ENCODE measurements around the gene PTPRD. TPM values are rescaled to one million over a fixed set of nuclear protein-coding genes. Genes with fewer than 3 reads are reported as not detected.

Gene PTPRD
- total and polyA plus RNA-seq, 2 of the 4 experiments (the other 2 are of a cell fraction), result 0.07 to 0.18 TPM

DNA sequence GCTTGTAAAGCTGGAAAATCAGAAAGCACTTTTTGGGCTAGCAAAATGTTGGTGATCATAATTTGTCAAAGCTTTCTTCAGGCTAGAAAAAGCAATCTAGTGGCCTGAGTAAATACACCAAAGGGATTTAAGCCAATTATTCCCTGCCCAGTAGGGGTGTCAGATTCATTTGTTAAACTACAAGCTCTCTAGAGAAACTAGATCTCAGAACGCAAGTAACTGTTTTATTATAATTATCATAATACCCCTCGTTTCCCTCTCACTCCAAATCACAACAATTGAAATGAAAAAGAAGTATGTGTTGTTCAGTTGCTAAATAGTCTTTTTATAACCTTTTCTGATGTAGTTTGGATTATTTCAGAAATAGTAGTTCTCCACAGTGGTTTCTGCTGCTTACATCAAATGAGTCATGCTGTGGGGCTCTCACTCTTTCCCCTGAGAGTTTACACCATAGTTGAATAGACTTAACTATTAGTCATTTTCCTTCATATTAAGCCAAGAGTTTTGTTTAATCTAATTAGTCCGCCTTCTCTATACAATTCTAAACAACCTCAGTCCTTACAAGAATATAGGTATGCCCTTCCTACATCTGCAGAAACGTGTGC lies 1894.6 kb downstream of the PTPRD start:
- Histone ChIP-seq H3K56ac (ENCODE audit: extremely low read depth, insufficient read depth, low read length) (no peak overlapping the region), H2AK5ac (ENCODE audit: low read depth, low read length) (no peak overlapping the region), H3K4me2 (ENCODE audit: low read depth, low read length) (no peak overlapping the region; the same call in 1 of the 2 replicates), H3K79me1 (ENCODE audit: low read depth in 1 of 2, low read length in 2 of 2) (no peaks in the 10 kb centered on the region), H4K5ac (ENCODE audit: low read depth, low read length) (no peak overlapping the region), H2BK5ac (ENCODE audit: low read depth, low read length, poor library complexity, severe bottlenecking) (no peak overlapping the region), H2BK20ac (ENCODE audit: low read depth, low read length) (no peak overlapping the region), H3K9ac (ENCODE audit: low read depth, low read length) (no peak overlapping the region), H4K8ac (ENCODE audit: low read depth in 2 of 2, low read length in 2 of 2) (no peak overlapping the region), H3K9me1 (ENCODE audit: insufficient read depth, low read length) (no peaks in the 10 kb centered on the region), H3K9me3 (ENCODE audit: control insufficient read depth, insufficient read depth, low read length) (0 out of 2 replicates have a peak, but pooled peaks cover 1% of the 10 kb centered on the region), H2BK120ac (ENCODE audit: low read depth, low read length) (no peak overlapping the region), H3K14ac (replicated peaks; ENCODE audit: low read depth, low read length) (no peak overlapping the region), H3K18ac (ENCODE audit: low read depth, low read length) (no peak overlapping the region), H2AK9ac (replicated peaks; ENCODE audit: low read depth, low read length, poor library complexity) (no peak overlapping the region), H2BK15ac (ENCODE audit: low read depth, low read length) (no peak overlapping the region), H3K4me3 (ENCODE audit: insufficient read depth, low read depth, low read length) (no peak overlapping the region), H3K4me1 (ENCODE audit: control insufficient read depth, insufficient read depth, low read length) (no peaks in the 10 kb centered on the region; the same call in 1 of the 2 replicates), H3K4ac (ENCODE audit: low read depth, low read length) (no peak overlapping the region), H3K36me3 (ENCODE audit: control insufficient read depth, insufficient read depth, low read length) (no peaks in the 10 kb centered on the region), H3K27me3 (ENCODE audit: control insufficient read depth, insufficient read depth, low read length) (no peaks in the 10 kb centered on the region), H2AFZ (replicated peaks; ENCODE audit: low read length, poor library complexity) (no peak overlapping the region), H4K20me1 (ENCODE audit: insufficient read depth, low read length) (no peaks in the 10 kb centered on the region), H4K91ac (ENCODE audit: insufficient read depth, low read depth, low read length) (no peak overlapping the region), H3K27ac (ENCODE audit: insufficient read depth, low read length) (no peak overlapping the region), H3K23ac (ENCODE audit: low read depth, low read length) (no peak overlapping the region)
- in situ Hi-C loops (cut with MboI; ENCODE audit: low sequenced_read_pairs), result no loop called here
- dilution Hi-C loops (cut with HindIII; ENCODE audit: low sequenced_read_pairs, unreplicated experiment), result no loop called here
- ChIA-PET POLR2A (ENCODE audit: unreplicated experiment) (no interaction called here), CTCF (no interaction called here)
- WGBS, 2 experiments (ENCODE audit: extremely low coverage in 2 of 2, insufficient read length in 1 of 2), result 20% methylated on average over 1 of the region's 4 CpGs; no CpG with 5 or more reads in 1 of the 2 experiments
- BruUV-seq (replicated peaks), result no TSS peak
- TF ChIP-seq, protein P1, sequence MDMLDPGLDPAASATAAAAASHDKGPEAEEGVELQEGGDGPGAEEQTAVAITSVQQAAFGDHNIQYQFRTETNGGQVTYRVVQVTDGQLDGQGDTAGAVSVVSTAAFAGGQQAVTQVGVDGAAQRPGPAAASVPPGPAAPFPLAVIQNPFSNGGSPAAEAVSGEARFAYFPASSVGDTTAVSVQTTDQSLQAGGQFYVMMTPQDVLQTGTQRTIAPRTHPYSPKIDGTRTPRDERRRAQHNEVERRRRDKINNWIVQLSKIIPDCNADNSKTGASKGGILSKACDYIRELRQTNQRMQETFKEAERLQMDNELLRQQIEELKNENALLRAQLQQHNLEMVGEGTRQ (IDR thresholded peaks at IDR 0.05; ENCODE audit: low read depth, low read length), result no peak
- TF ChIP-seq CEBPB (IDR thresholded peaks at IDR 0.05; ENCODE audit: low read depth, low read length) (no peak), NFE2L2 (IDR thresholded peaks at IDR 0.05; ENCODE audit: low read depth, low read length) (no peak), FOS (IDR thresholded peaks at IDR 0.05; ENCODE audit: low read depth, low read length) (no peak), RCOR1 (IDR thresholded peaks at IDR 0.05; ENCODE audit: insufficient replicate concordance, low read length) (no peak), MAFK (IDR thresholded peaks at IDR 0.05; ENCODE audit: low read depth, low read length) (no peak), MAZ (IDR thresholded peaks at IDR 0.05; ENCODE audit: borderline replicate concordance, low read depth, low read length) (no peak), BHLHE40 (IDR thresholded peaks at IDR 0.05; ENCODE audit: low read depth, low read length) (no peak), CHD1 (IDR thresholded peaks at IDR 0.05; ENCODE audit: low read depth, low read length) (no peak), SMC3 (IDR thresholded peaks at IDR 0.05; ENCODE audit: low read depth, low read length) (no peak), RAD21 (IDR thresholded peaks at IDR 0.05; ENCODE audit: low read length) (no peak)
- TF ChIP-seq, protein P2, sequence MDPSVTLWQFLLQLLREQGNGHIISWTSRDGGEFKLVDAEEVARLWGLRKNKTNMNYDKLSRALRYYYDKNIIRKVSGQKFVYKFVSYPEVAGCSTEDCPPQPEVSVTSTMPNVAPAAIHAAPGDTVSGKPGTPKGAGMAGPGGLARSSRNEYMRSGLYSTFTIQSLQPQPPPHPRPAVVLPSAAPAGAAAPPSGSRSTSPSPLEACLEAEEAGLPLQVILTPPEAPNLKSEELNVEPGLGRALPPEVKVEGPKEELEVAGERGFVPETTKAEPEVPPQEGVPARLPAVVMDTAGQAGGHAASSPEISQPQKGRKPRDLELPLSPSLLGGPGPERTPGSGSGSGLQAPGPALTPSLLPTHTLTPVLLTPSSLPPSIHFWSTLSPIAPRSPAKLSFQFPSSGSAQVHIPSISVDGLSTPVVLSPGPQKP (IDR thresholded peaks at IDR 0.05; ENCODE audit: borderline replicate concordance, low read depth, low read length), result no peak
- intact Hi-C loops (cut with micrococcal nuclease), result no loop called here
- DNase-seq, result peak; percentile 65
- ATAC-seq (ENCODE audit: low read depth), result peak; percentile 94
